ENCODE measurements around the gene ABTB2.
A peak's percentile ranks its signal among the peaks of the same experiment; 100 is the strongest.

Gene ABTB2

DNA sequence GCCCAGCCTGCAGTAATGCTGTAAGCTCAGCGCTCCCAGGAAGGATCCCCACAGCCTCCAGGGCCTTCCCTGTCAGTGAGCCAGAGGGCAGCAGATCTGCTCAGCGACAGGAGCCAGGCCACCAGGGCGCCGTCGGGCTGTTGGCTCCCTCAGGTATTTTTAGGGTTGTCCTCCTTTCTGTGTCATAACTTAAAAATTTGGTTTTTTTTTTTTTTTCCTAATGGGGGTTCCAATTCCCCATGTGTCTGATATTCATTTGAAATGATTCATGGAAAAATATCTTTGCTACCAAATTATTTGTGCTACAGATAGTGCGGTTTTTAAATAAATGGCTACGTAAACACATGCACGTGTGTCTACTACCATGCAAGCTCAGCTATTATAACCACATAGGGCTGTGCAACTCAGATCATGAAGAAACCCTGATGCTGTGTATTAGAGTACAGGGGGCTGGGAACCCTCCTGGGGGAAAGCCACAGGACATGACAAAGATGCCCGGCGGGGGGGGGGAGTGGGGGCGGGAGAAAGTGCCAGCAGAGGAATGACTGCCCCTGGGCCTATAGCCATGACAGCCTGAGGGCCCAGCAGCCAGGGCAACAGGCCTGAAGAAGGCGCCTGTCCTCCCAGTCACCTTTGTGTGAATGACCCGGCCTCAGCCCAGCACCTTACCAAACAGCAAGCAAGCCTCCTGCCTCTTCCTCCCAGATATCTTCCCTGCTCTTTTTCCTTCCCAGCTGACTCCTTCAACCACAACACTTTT lies 163.1 kb downstream of the ABTB2 start:
- no peak overlapping the region for H2AFZ ChIP-seq (ENCODE audit: low read depth, low read length)

DNA sequence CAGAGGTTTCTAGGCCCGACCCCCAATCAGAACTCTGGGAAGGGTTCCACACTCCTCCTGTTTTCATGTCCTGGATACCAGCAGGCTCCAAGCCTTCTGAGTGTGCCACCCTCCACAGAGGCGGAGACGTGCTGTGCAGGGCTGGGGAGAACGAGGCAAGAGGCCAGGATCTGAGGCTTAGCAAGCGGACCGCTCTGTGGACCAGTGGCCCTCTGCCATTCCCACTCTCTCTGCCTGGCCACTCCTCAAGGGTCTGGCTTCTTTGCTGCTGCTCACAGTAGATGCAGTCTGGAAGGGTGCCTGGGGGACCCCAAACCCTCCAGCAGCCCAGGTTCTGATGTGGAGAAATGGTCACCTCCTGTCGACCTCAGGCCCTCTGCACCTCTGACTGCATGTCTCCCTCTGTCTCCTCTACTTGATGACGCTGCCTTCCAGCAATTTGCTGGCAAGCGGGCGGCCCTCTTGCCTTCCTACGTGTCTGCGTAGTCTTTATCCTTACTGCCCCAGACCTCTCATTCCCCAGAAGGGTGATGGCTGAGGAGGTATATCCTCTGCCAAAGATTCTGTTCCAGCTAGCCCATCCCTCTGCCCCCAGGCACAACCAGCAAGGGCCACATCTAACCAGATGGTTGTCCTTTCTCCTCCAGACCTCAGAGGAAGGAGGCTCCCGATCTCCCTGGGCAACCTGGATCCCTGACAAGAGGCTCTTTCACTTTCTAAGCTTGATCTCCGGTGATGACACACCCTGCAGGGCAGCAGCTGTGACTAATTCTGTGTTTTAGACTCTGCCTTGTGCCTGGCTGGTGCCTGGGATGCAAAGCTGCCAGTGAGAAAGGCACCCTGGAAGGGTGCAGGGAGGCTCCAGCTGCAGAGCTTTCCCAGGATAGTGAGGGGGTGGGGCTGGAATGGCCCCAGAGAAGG lies 165.1 kb downstream of the ABTB2 start:
- Histone ChIP-seq H3K27me3 (ENCODE audit: insufficient read depth, low read length, poor library complexity) (peaks cover 12% of the 10 kb centered on the region), H3K36me3 (ENCODE audit: insufficient read depth, low read length) (no peaks in the 10 kb centered on the region), H3K27ac (ENCODE audit: low read length) (no peak overlapping the region), H3K79me2 (ENCODE audit: insufficient read depth, low read length) (no peaks in the 10 kb centered on the region), H4K20me1 (ENCODE audit: insufficient read depth, low read length) (no peaks in the 10 kb centered on the region), H3K9me3 (ENCODE audit: insufficient read depth, low read length, severe bottlenecking) (no peaks in the 10 kb centered on the region), H3K4me2 (ENCODE audit: insufficient read depth, low read length) (no peak overlapping the region), H3K4me3 (ENCODE audit: low read depth in 1 of 2, low read length in 2 of 2) (no peak overlapping the region), H3K9ac (ENCODE audit: low read depth, low read length) (no peak overlapping the region), H3K4me1 (ENCODE audit: insufficient read depth, low read length) (no peaks in the 10 kb centered on the region), H2AFZ (ENCODE audit: low read depth, low read length) (no peak overlapping the region)
- ATAC-seq (ENCODE audit: insufficient read depth, low read depth) (no peak), DNase-seq (no peak)
- TF ChIP-seq, protein P1, sequence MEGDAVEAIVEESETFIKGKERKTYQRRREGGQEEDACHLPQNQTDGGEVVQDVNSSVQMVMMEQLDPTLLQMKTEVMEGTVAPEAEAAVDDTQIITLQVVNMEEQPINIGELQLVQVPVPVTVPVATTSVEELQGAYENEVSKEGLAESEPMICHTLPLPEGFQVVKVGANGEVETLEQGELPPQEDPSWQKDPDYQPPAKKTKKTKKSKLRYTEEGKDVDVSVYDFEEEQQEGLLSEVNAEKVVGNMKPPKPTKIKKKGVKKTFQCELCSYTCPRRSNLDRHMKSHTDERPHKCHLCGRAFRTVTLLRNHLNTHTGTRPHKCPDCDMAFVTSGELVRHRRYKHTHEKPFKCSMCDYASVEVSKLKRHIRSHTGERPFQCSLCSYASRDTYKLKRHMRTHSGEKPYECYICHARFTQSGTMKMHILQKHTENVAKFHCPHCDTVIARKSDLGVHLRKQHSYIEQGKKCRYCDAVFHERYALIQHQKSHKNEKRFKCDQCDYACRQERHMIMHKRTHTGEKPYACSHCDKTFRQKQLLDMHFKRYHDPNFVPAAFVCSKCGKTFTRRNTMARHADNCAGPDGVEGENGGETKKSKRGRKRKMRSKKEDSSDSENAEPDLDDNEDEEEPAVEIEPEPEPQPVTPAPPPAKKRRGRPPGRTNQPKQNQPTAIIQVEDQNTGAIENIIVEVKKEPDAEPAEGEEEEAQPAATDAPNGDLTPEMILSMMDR (IDR thresholded peaks at IDR 0.05; ENCODE audit: borderline replicate concordance, extremely low read depth, low read length, poor library complexity, severe bottlenecking) = no peak
- TF ChIP-seq EZH2 (IDR thresholded peaks at IDR 0.05; ENCODE audit: borderline replicate concordance, low read depth, low read length, severe bottlenecking) = no peak

More for the DNA sequence above, 163.1 kb downstream of the ABTB2 start:
- Histone ChIP-seq H3K9me3 (ENCODE audit: insufficient read depth, low read length, severe bottlenecking) (no peaks in the 10 kb centered on the region), H3K4me3 (ENCODE audit: low read depth in 1 of 2, low read length in 2 of 2) (no peak overlapping the region), H3K9ac (ENCODE audit: low read depth, low read length) (no peak overlapping the region), H3K4me2 (ENCODE audit: insufficient read depth, low read length) (no peak overlapping the region), H3K4me1 (ENCODE audit: insufficient read depth, low read length) (no peaks in the 10 kb centered on the region), H3K79me2 (ENCODE audit: insufficient read depth, low read length) (no peaks in the 10 kb centered on the region), H3K27me3 (ENCODE audit: insufficient read depth, low read length, poor library complexity) (peaks cover under 1% of the 10 kb centered on the region), H3K36me3 (ENCODE audit: insufficient read depth, low read length) (no peaks in the 10 kb centered on the region), H4K20me1 (ENCODE audit: insufficient read depth, low read length) (no peaks in the 10 kb centered on the region), H3K27ac (ENCODE audit: low read length) (no peak overlapping the region)
- no peak for TF ChIP-seq EZH2 (IDR thresholded peaks at IDR 0.05; ENCODE audit: borderline replicate concordance, low read depth, low read length, severe bottlenecking)
- TF ChIP-seq, protein P1 (IDR thresholded peaks at IDR 0.05; ENCODE audit: borderline replicate concordance, extremely low read depth, low read length, poor library complexity, severe bottlenecking) = no peak
- DNase-seq (no peak), ATAC-seq (ENCODE audit: insufficient read depth, low read depth) (no peak)

DNA sequence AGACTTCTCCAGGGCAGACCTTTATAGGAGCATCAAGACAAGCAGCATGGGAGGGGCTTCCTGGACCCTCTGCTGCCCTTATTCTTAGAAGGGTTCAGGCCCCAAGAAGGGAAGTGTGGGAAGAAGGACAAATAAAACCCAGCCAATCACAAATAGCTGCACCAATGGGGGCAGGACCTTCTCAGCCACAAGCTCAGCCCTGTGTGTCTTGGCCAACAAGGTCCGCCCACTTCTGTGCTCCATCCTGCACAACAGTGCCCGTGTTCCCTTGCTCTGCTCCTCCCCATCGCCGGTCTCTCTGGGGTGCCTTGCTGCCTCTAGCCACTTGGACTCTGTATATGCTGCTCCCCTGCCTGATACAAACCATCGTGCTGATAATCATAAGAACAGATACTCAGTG lies 166.2 kb downstream of the ABTB2 start:
- H3K36me3 ChIP-seq (ENCODE audit: insufficient read depth, low read length) = no peaks in the 10 kb centered on the region
- H3K4me1 ChIP-seq (ENCODE audit: insufficient read depth, low read length) = no peaks in the 10 kb centered on the region
- H3K4me3 ChIP-seq (ENCODE audit: low read depth in 1 of 2, low read length in 2 of 2) = no peak overlapping the region
- H2AFZ ChIP-seq (ENCODE audit: low read depth, low read length) = no peak overlapping the region
- ATAC-seq (ENCODE audit: insufficient read depth, low read depth) = peak; percentile 48; the same call in 1 of the 3 replicates
- H3K9me3 ChIP-seq (ENCODE audit: insufficient read depth, low read length, severe bottlenecking) = no peaks in the 10 kb centered on the region
- H3K27me3 ChIP-seq (ENCODE audit: insufficient read depth, low read length, poor library complexity) = peaks cover 12% of the 10 kb centered on the region
- no peaks in the 10 kb centered on the region for H3K79me2 ChIP-seq (ENCODE audit: insufficient read depth, low read length)
- DNase-seq = no peak
- H3K27ac ChIP-seq (ENCODE audit: low read length) = no peak overlapping the region
- no peak overlapping the region for H3K4me2 ChIP-seq (ENCODE audit: insufficient read depth, low read length)
- H3K9ac ChIP-seq (ENCODE audit: low read depth, low read length) = no peak overlapping the region
- H4K20me1 ChIP-seq (ENCODE audit: insufficient read depth, low read length) = no peaks in the 10 kb centered on the region
- TF ChIP-seq, protein P1 (IDR thresholded peaks at IDR 0.05; ENCODE audit: borderline replicate concordance, extremely low read depth, low read length, poor library complexity, severe bottlenecking) = no peak
- TF ChIP-seq EZH2 (IDR thresholded peaks at IDR 0.05; ENCODE audit: borderline replicate concordance, low read depth, low read length, severe bottlenecking) = no peak

All from DND-41 (cell line).